CD4-positive, alpha-beta T cell (primary cell): ENCODE measurements around the gene URB1. TPM values are rescaled to one million over a fixed set of nuclear protein-coding genes. Genes with fewer than 3 reads are reported as not detected.

Experiments
- ATAC-seq: fragments of 200-7000 bp; cut with Tn5 transposase; one replicate; pipeline ENCODE4 v1.10.0; 2022; ENCODE audit warnings: mild to moderate bottlenecking; ENCODE audit not compliant: poor library complexity
- CTCF ChIA-PET: fragments of 350-600 bp; sonication (Branson Sonifier 250); formaldehyde crosslinking; loops from one replicate; lab custom pipeline; 2021; ENCODE audit warnings: antibody characterized with exemption, inconsistent platforms; lab: Charles Lee
- POLR2A ChIA-PET: fragments of 350-600 bp; sonication (Branson Sonifier 250); formaldehyde crosslinking; loops from one replicate; lab custom pipeline; 2021; ENCODE audit warnings: antibody characterized with exemption, inconsistent platforms; lab: Charles Lee
- DNase-seq, 14 experiments: peaks; one replicate each; pipeline ENCODE4 v3.0.0-alpha.2; 2013 to 2020; ENCODE audit warnings: mixed read lengths in 2 of 14
- H3K27ac ChIP-seq, 2 donors: one replicate each; pipeline versions ENCODE4 v1.5.1 to v1.7.0; 2013; ENCODE audit warnings: low read length in 2 of 2, low read depth in 1 of 2, mild to moderate bottlenecking in 1 of 2
- H3K27me3 ChIP-seq, 2 experiments: 1 replicate in 1 of 2; 2 replicates in 1 of 2; pipeline versions ENCODE4 v1.6.1 to v1.7.0; 2013; ENCODE audit warnings: low read length in 2 of 2, control low read depth in 1 of 2, mild to moderate bottlenecking in 1 of 2, moderate library complexity in 1 of 2; ENCODE audit not compliant: insufficient read depth in 2 of 2, control insufficient read depth in 1 of 2
- H3K36me3 ChIP-seq: one replicate; pipeline ENCODE4 v1.6.1; 2013; ENCODE audit warnings: low read length, control low read depth; ENCODE audit not compliant: insufficient read depth
- H3K4me1 ChIP-seq: one replicate; pipeline ENCODE4 v1.6.1; 2013; ENCODE audit warnings: low read length, control low read depth; ENCODE audit not compliant: insufficient read depth
- H3K4me3 ChIP-seq: one replicate; pipeline ENCODE4 v1.5.1; 2013; ENCODE audit warnings: mild to moderate bottlenecking, low read length, moderate library complexity
- H3K9me3 ChIP-seq, 2 experiments: 1 replicate in 1 of 2; 2 replicates in 1 of 2; pipeline versions ENCODE4 v1.6.1 to v1.7.0; 2013; ENCODE audit warnings: low read length in 2 of 2, mild to moderate bottlenecking in 2 of 2, control low read depth in 1 of 2, moderate library complexity in 1 of 2; ENCODE audit not compliant: control insufficient read depth in 1 of 2, insufficient read depth in 1 of 2
- H3K27ac Mint-ChIP-seq: one replicate; pipeline ENCODE4 v1.8.0; 2020; ENCODE audit warnings: mixed read lengths
- H3K27me3 Mint-ChIP-seq: one replicate; pipeline ENCODE4 v1.8.0; 2021; ENCODE audit warnings: mixed read lengths
- H3K36me3 Mint-ChIP-seq: one replicate; pipeline ENCODE4 v1.8.0; 2021; ENCODE audit warnings: low read depth, mixed read lengths
- H3K4me1 Mint-ChIP-seq: one replicate; pipeline ENCODE4 v1.8.0; 2021; ENCODE audit warnings: low read depth, mixed read lengths
- H3K4me3 Mint-ChIP-seq: one replicate; pipeline ENCODE4 v1.8.0; 2020; ENCODE audit warnings: mild to moderate bottlenecking, mixed read lengths
- H3K9me3 Mint-ChIP-seq: one replicate; pipeline ENCODE4 v1.8.0; 2020; ENCODE audit warnings: mixed read lengths
- intact Hi-C, 2 experiments: fragments of 100-400 bp; cut with DNase I in 1 of 2; cut with micrococcal nuclease in 1 of 2; formaldehyde crosslinking; loops; one replicate each; pipeline versions ENCODE4 v1.15.1 to v1.9.0; 2023 to 2025; cut with DNase I, micrococcal nuclease
- total RNA-seq, 174 experiments: library from RNA in 2 of 174; stranded (reverse) in 2 of 174; gene quantifications; one replicate each; pipeline ENCODE4 v1.2.3 and lab custom pipeline; 2021 to 2026
- TF ChIP-seq, protein P1 (sequence below): fragments of 200-600 bp; IDR thresholded peaks from one replicate; pipeline ENCODE4 v1.8.0; 2022; ENCODE audit warnings: antibody characterized with exemption, mild to moderate bottlenecking

URB1 gene
- total RNA-seq, 2 experiments from 2014 or later: 5.4 to 5.7 TPM

DNA sequence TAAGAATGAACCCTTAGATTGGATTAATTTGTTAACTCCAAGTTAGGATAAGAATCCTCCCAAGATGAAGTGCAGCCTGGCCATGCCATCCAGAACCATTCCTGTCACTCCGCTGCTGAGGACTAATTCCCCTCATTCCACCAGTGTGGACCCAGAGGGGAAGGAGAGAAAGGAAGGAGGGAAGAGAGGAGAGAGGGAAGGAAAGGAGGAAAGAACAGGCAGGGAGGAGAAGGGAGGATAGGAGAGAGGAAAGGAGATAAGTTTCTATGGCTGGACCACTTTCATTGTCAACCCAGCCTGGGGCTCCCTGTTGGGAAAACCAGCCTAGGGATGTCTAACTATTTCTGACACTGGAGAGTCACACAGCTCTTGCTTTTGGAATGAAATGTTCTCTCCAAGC, 89.4 kb downstream of the URB1 start:
- no peak for ATAC-seq
- intact Hi-C loops: no loop called here
- Mint-ChIP-seq H3K4me1 (no peaks in the 10 kb centered on the region), H3K27me3 (no peaks in the 10 kb centered on the region), H3K36me3 (peaks cover 5% of the 10 kb centered on the region), H3K27ac (no peak overlapping the region), H3K9me3 (no peaks in the 10 kb centered on the region), H3K4me3 (no peak overlapping the region)
- no peak overlapping the region for H3K27ac ChIP-seq
- no peak for DNase-seq
- ChIA-PET POLR2A (no interaction called here), CTCF (no interaction called here)
- TF ChIP-seq, protein P1, sequence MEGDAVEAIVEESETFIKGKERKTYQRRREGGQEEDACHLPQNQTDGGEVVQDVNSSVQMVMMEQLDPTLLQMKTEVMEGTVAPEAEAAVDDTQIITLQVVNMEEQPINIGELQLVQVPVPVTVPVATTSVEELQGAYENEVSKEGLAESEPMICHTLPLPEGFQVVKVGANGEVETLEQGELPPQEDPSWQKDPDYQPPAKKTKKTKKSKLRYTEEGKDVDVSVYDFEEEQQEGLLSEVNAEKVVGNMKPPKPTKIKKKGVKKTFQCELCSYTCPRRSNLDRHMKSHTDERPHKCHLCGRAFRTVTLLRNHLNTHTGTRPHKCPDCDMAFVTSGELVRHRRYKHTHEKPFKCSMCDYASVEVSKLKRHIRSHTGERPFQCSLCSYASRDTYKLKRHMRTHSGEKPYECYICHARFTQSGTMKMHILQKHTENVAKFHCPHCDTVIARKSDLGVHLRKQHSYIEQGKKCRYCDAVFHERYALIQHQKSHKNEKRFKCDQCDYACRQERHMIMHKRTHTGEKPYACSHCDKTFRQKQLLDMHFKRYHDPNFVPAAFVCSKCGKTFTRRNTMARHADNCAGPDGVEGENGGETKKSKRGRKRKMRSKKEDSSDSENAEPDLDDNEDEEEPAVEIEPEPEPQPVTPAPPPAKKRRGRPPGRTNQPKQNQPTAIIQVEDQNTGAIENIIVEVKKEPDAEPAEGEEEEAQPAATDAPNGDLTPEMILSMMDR: no peak
- H3K27me3 ChIP-seq: no peaks in the 10 kb centered on the region
- H3K9me3 ChIP-seq: no peaks in the 10 kb centered on the region
- H3K36me3 ChIP-seq: no peaks in the 10 kb centered on the region
- H3K4me3 ChIP-seq: no peak overlapping the region
- no peaks in the 10 kb centered on the region for H3K4me1 ChIP-seq

DNA sequence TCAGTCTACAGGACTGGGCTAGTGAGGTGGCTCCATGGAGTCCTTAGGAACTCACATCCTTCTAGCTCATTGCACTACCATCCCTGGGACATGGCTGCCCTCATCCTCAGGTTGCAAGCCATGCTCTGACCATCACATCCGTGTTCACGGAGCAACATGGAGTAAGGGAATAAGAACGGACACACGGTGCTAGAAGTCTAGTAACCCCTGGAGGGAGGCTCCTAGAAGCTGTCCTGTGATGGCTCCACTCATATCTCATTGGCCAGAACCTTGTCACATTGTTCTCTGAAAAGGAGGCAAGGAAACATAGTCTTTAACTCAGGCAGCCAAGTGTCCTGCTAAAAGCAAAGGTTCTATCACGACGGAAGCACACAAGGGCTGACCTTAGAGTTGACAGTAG, 90.3 kb downstream of the URB1 start:
- TF ChIP-seq, protein P1: no peak
- Histone ChIP-seq H3K36me3 (no peaks in the 10 kb centered on the region), H3K27ac (no peak overlapping the region), H3K4me1 (no peaks in the 10 kb centered on the region), H3K27me3 (no peaks in the 10 kb centered on the region), H3K9me3 (no peaks in the 10 kb centered on the region), H3K4me3 (no peak overlapping the region)
- Mint-ChIP-seq H3K27me3 (no peaks in the 10 kb centered on the region), H3K27ac (no peak overlapping the region), H3K4me1 (no peaks in the 10 kb centered on the region), H3K4me3 (no peak overlapping the region), H3K36me3 (peaks cover 5% of the 10 kb centered on the region), H3K9me3 (no peaks in the 10 kb centered on the region)
- ATAC-seq (no peak), DNase-seq (no peak)
- ChIA-PET POLR2A (no interaction called here), CTCF (no interaction called here)
- intact Hi-C loops: no loop called here

DNA sequence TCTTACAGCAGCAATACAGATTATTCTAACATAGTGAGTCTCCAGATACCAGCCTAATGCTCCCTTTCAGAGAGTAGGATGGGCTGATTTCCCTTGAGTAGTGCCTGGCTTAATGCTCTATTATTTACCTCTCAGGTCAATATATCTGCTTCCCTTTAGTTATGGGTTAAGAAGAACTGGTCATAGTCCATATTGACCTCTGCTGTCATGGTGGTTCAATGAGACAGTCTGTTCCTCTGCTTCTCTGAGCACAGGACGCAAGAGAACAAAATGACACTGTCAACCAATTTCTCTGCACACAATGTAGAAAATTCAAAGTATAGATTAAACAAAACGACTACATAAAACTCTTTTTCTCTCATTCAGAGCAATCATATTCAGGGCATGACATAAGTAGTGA, 91.2 kb downstream of the URB1 start:
- DNase-seq (no peak), ATAC-seq (no peak)
- intact Hi-C loops: no loop called here
- TF ChIP-seq, protein P1: no peak
- Mint-ChIP-seq H3K36me3 (peaks cover 5% of the 10 kb centered on the region), H3K27me3 (no peaks in the 10 kb centered on the region), H3K9me3 (no peaks in the 10 kb centered on the region), H3K27ac (no peak overlapping the region), H3K4me3 (no peak overlapping the region), H3K4me1 (no peaks in the 10 kb centered on the region)
- H3K27me3 ChIP-seq: no peaks in the 10 kb centered on the region
- H3K27ac ChIP-seq: no peak overlapping the region
- ChIA-PET CTCF (no interaction called here), POLR2A (no interaction called here)
- no peaks in the 10 kb centered on the region for H3K9me3 ChIP-seq
- H3K4me1 ChIP-seq: no peaks in the 10 kb centered on the region
- no peaks in the 10 kb centered on the region for H3K36me3 ChIP-seq
- H3K4me3 ChIP-seq: no peak overlapping the region
